Measurements from ENCODE around the gene EDN3.

EDN3 gene

DNA sequence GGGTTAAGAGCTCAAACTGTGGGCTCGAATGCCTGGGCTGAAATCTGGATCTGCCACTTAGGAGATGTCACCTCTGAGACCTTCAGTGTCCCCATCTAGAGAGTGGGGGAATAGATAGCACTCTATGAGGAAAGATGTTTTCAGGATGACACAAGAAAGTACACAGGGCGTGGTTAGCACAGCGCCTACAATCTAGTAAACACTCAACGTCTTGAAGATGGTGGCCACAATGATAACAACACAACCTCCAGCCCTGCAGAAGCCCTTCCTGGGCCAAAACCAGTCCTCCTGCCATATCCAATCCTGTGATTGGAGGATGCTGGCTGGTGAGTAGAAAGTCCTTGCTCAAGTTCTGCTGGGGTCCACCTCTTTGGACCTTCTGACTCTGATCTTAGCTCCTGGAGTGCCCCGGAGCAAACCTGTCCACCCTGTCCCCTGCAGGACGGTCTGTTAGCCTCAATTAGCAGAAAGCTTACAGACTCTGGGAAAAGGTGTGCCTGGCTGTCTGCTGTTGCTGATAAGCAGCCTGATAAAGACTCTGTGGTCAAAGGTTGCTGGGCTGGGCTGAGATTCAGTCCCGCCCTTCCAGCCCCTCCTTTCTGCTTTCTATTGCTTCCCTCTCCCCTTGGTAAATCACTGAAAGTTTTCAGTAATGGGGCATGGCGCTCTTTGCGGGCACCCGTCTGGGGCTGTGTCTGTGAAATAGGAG lies 8.2 kb downstream of the EDN3 start:
- no peak for DNase-seq (ENCODE audit: low read depth in 2 of 2)

DNA sequence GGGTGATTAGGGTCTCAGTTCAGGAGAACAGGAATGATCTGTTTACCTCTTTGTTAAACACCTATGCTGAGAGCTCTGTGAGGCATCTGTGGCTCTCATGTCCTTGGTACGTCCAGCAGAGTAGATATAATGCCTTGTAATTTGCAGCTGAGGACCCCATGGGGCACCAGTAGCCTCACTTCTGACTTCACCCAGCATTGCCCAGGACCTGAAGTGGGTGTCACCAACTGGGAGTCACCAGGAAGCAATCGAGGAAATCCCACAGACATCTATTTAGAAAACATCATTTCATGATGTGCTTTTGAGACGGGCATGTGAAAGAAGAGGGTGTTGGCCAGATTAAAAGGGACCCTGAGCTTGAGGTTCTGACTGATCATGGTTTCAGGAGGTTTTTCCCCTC lies 8.8 kb downstream of the EDN3 start:
- no peak for DNase-seq (ENCODE audit: low read depth in 2 of 2)

DNA sequence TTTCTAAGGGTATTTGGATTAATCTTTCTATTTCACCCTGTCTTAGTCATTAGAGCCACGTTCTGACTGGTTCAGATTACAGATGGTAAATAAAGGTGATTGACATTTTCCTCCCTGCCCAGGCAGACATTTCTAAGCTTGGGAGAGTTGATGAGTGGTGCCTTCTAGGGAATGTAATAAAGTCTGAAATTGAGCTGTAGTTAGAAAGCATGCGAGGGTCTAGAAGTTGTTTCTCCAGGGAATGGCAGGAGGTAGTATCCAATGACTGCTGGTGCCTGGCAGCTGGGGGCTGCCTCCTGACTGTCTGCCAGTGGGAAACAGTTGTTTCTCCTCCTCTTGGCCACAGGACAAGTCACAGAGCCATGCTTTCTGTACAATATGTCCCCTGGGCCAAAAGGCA lies 14.6 kb downstream of the EDN3 start:
- no peak for DNase-seq (ENCODE audit: low read depth in 2 of 2)

- no peak for DNase-seq (ENCODE audit: low read depth in 2 of 2)
Measured at GRCh38 chr20:59316911-59317731, 16.7 kb downstream of the EDN3 start.

GRCh38 chr20:59318201-59318790 lies 17.9 kb downstream of the EDN3 start:
- DNase-seq (ENCODE audit: low read depth in 2 of 2): no peak

- no peak for DNase-seq (ENCODE audit: low read depth in 2 of 2)
Measured at GRCh38 chr20:59318803-59319202, 18.4 kb downstream of the EDN3 start.

DNA sequence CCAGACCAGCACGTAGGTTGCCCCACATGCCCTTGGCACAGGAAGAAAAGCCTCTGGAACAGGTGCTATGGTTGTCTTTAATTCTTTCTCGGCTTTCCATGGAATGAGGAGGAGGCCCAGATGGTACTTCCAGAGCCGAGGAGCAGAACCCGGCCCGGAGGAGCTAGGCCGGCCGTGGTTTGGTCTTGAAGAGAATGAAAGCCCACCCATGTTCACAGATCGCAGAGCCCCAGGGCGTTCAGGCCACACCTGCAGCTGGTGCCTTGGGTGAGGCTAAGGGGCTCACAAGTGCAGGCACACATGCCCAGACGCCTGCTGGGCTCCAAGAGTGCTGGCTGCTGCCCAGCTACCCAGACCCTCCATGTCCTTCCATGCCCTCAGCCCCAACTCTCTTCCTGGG lies 20.0 kb downstream of the EDN3 start:
- DNase-seq (ENCODE audit: low read depth in 2 of 2): no peak

DNA sequence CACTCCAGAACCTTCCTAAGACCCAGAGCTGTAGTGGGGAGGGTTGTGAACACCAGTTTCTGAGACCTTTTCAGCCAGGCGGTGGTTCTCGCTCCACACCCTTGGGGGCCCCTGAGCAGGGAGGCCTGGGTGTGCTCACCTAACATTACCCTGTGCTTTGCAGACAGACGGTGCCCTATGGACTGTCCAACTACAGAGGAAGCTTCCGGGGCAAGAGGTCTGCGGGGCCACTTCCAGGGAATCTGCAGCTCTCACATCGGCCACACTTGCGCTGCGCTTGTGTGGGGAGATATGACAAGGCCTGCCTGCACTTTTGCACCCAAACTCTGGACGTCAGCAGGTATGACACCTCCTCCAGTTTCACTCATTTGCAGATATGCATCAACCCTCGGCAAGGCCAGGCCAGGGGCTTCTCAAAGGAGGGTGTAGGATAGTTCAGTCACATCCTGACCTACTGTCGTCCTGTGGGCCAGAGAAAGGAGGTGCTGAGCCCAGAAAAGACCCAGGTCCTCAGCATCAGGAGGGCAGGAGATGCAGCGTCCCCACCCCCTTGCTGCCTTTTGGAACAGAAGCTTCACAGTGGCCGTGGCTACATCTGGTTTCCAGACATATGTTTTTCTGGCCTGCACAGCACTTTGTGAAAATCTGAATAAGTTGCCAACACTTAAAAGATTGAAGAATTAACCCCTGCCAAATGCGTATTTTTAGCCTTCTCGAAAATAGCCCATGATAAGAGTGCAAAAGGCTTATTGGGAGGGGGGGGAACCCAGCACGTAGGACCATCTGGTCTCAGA lies 20.6 kb downstream of the EDN3 start:
- DNase-seq (ENCODE audit: low read depth in 2 of 2): no peak

- no peak for DNase-seq (ENCODE audit: low read depth in 2 of 2)
Measured at GRCh38 chr20:59322081-59322480, 21.7 kb downstream of the EDN3 start.

DNA sequence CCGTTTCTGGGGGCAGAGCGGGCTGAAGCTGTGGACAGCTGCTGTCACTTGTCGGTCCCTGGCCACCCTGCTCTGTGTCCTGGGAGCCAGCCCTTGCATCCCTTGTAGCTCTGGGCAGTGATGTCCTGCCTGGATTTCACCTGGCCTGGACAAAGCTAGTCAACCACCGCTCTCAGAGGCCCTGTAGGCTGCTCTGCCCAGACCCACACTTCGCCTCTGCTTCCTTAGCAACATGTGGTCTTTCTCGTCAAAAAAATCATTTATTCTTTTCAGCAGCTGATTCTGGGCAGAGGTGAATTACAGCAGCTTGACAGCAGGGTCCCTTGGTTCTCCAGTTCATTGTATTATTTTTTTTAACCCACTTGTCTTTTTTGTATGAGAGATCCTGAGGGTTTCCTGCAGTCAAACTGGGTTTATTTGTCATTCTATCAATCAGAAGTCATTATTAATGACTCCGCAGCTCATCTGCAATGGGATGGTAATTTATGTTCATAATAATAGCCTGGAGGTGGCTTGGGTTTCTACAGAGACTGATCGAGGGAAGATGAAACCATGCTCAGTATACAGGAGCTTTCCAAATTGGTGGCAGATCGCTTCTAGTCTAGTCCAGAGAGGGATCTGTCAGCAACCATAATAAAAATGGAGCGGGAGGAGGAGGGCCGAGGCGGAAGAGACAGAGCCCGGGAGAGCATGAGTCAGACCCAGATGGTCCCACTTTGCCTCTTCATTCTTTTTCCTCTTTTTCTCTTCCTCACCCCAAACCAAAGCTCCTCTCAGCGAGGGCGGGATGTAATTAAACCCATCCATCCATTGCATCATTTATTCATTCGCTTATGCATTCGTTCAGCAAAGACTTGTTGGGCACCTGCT lies 22.4 kb downstream of the EDN3 start:
- DNase-seq (ENCODE audit: low read depth in 2 of 2): no peak

GRCh38 chr20:59323731-59324130 lies 23.3 kb downstream of the EDN3 start:
- no peak for DNase-seq (ENCODE audit: low read depth in 2 of 2)

DNA sequence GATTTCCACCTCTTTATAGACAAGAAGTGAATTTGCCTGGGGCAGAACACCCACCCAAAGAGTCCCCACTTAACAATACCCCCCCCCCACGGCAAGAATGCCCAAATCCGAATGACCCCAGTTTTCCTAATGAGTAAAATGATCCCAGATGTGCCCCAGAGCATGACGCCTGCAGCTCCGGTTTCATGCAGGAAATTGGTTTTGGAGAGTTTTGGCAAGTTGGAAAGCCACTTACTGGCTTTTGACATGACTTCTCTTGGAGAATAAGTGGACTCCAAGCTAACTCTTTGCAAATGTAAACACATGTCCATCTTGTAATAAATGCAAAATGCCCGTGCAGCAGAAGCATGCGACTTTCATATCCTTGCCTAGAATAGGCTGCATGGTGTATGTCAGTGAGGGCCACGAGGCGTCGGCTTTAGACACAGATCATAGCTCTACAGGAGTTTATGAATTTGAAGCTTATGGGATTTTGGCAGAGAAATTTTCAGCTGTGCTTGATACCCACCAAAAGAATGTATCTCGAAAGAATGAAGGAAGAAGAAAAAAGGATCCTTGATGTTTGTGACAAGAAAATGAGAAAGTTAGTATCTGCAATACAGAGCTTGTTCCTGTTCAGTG lies 24.2 kb downstream of the EDN3 start:
- DNase-seq (ENCODE audit: low read depth in 2 of 2): no peak

- DNase-seq (ENCODE audit: low read depth in 2 of 2): no peak
Measured at GRCh38 chr20:59325142-59325523, 24.7 kb downstream of the EDN3 start.

DNA sequence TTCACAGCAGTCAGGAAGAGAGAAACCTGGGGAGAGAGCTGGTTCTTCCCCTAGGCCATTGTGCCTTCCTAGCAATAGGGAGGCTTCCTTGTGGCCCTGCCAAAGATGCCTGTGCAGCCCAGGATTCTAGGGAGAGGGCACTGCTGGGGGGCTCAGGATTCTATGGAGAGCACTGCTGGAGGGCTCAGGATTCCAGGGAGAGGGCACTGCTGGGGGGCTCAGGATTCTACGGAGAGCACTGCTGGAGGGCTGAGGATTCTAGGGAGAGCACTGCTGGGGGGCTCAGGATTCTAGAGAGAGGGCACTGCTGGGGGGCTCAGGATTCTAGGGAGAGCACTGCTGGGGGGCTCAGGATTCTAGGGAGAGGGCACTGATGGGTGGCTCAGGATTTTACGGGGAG lies 25.8 kb downstream of the EDN3 start:
- no peak for DNase-seq (ENCODE audit: low read depth in 2 of 2)

DNA sequence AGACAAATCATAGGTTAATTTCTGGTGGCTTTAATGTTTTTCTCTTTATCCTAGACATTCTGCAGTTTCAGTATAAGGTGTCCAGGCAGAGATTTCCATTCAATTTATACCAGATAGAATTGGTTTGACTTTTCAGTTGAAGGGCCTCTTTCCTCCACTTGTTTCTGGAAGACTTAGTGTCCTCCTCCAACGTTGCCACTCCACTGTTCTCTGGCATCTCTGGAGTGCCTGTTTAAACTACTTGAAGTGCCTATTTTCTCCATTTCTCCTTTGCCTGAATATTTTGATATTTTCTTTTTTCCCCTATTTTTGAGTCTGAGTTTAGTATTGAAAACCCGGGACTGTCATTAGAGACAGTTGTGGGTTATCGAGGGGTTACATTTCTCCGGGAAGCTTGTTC lies 27.7 kb downstream of the EDN3 start:
- DNase-seq (ENCODE audit: low read depth in 2 of 2): no peak

DNA sequence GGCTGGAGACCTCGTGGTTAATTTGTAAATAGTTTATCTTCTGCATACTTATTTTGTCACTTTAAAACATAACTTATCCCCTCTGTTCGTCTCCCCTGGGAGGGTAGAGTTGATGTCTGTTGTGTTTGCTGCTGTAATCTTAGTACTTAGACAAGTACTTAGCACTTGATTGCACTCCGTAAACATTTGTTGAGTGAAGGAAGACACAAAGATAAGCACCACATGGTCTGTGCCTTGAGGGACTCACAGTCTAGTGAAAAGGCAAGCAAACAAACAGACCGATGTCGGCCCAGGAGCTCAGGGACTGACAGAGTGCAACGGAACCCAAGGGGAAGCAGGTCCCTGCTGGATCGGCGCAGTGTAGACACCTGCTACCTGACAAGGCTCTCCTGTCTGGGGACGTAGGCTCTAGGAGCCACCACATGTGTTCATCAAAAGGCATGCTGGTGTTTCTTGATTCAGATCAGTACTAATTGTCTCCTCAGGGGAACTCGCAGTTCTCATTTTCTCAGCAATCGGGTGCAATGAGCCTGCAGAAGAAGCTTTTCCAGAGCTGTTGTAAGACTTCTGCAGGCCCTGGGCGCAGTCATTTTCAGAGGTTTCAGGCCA lies 31.4 kb downstream of the EDN3 start:
- DNase-seq (ENCODE audit: low read depth in 2 of 2): no peak

DNA sequence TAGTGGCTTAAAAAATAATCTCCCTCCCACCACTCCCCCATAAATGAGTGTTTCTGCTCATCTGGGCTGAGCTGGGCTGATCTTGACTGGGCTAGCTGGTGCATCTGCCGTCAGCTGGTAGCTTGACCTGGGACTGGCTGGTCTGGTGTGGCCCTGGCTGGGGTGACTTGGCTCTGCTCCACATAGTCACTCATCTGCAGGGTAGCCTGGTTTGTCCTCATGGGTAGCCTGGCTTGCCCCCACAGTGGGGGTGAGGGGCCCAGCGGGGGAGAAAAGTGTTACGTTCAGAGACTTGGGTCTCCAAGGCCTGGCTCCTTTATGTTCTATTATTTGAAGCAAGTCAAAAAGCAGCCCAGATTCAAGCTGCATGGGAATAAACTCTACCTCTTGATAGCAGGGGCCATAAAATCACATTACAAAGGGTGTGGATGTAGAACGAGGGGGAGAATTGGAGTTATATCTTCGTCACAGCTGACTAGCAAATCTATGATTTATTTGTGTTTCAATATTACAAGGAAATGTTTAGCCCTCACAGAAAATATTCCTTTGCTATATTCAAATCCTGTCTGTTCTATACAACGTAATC lies 32.9 kb downstream of the EDN3 start:
- no peak for DNase-seq (ENCODE audit: low read depth in 2 of 2)

DNA sequence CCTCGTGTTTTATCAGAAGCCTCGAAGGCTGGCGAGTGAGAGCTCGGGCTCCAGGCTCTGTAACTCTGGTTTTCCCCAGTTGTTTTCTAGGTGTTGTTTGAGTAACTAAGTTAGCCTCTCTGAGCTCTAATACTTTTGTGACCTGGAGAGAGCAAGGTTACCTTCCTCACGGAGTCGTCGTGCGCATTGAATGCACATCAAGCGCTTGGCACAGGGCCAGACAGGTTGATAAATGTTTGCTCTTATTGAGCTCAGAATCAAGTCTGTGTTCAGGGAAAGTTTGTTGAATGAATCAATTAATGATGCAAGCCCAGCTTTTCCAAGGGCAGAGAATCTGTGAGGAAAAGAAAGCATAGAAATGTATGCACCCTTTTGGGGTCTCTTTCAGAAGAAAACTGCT lies 33.5 kb downstream of the EDN3 start:
- DNase-seq (ENCODE audit: low read depth in 2 of 2): no peak

DNA sequence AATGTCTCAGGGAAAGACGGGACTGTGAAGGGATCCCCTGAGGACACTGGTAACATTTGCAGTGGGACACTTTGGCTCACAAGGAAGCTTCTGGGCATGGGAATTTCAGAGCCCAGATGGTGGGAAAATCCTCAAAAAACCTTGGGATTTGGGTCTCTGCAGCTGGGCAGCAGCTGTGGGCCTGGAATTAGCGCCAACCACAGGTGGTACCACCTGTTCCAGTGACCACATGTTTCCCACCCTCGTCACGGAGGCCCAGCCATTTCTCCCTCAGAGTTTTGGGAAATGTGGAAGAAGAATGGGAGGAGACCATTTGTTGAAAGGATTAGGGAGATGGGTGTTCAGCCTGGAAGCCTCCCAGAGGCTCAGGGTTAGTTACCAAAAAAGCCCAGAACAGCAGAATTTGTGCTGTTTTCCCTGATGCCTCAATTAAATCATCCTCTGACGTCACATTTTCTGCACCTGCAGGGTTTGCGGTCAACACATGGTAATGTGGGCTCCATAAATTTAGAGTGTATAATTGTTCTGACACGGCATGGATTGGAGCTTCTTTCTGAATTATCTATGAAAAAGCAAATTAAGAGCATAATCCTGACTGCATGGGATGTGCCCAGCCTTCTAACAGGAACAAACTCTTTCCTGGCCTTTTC lies 34.4 kb downstream of the EDN3 start:
- no peak for DNase-seq (ENCODE audit: low read depth in 2 of 2)

GRCh38 chr20:59335377-59335776 lies 35.0 kb downstream of the EDN3 start:
- no peak for DNase-seq (ENCODE audit: low read depth in 2 of 2)

All from stimulated activated CD8-positive, alpha-beta memory T cell treated with anti-CD3 and anti-CD28 coated beads, Interleukin-15, amount 100 ng/mL, for 4 hours (primary cell).